ENCODE results near the gene PAM. TPM values are rescaled to one million over a fixed set of nuclear protein-coding genes. Genes with fewer than 3 reads are reported as not detected.

Gene PAM
- polyA plus RNA-seq, 1 donor (not counting 4 experiments of a cell fraction or from before 2014, with no cell fraction given): 149 TPM

DNA sequence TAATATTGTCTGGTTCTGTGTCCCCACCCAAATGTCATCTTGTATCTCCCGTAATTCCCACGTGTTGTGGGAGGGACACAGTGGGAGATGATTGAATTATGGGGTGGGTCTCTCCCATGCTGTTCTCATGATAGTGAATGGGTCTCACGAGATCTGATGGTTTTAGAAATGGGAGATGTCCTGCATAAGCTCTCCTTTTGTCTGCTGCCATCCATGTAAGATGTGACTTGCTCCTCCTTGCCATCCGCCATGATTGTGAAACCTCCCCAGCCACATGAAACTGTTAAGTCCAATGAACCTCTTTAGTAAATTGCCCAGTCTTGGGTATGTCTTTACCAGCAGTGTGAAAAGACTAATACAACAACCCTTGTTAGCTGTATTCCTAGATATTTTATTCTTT lies 320.3 kb downstream of the PAM start:
- FAIRE-seq (no peak), DNase-seq (ENCODE audit: low read depth, low spot score) (no peak)
- H3K27ac ChIP-seq (ENCODE audit: control insufficient read depth, insufficient read depth, low read length): no peak overlapping the region
- no peaks in the 10 kb centered on the region for H3K79me2 ChIP-seq (ENCODE audit: control insufficient read depth, insufficient read depth, low read length)
- no peaks in the 10 kb centered on the region for H3K9me1 ChIP-seq (ENCODE audit: control insufficient read depth, extremely low read depth, insufficient read depth, low read length)
- H3K4me1 ChIP-seq (ENCODE audit: control insufficient read depth, extremely low read depth, insufficient read depth, low read length): no peaks in the 10 kb centered on the region
- no peaks in the 10 kb centered on the region for H3K27me3 ChIP-seq (ENCODE audit: control insufficient read depth, extremely low read depth, insufficient read depth, low read length)
- H4K20me1 ChIP-seq (ENCODE audit: control insufficient read depth, extremely low read depth, insufficient read depth, low read length): no peaks in the 10 kb centered on the region
- H2AFZ ChIP-seq (ENCODE audit: control insufficient read depth, low read length): no peak overlapping the region
- no peaks in the 10 kb centered on the region for H3K36me3 ChIP-seq (ENCODE audit: control insufficient read depth in 2 of 2, extremely low read depth in 1 of 2, insufficient read depth in 2 of 2, low read length in 2 of 2)
- no peak overlapping the region for H3K4me2 ChIP-seq (ENCODE audit: control insufficient read depth, extremely low read depth, insufficient read depth, low read depth, low read length)
- no peak overlapping the region for H3K9ac ChIP-seq (ENCODE audit: control insufficient read depth, extremely low read depth, insufficient read depth, low read length)
- dilution Hi-C loops (cut with MboI; ENCODE audit: extremely low pct_ligation_motif_present, low sequenced_read_pairs): no loop called here
- no peak for TF ChIP-seq CTCF (optimal IDR thresholded peaks at IDR 0.05 in 1 of 3, IDR thresholded peaks at IDR 0.05 in 1 of 3, conservative IDR thresholded peaks at IDR 0.05 in 1 of 3; ENCODE audit: extremely low read depth in 1 of 3, insufficient read depth in 2 of 3, low read length in 3 of 3)
- TF ChIP-seq EZH2 (IDR thresholded peaks at IDR 0.05; ENCODE audit: low read length): no peak
- H3K4me3 ChIP-seq (ENCODE audit: control insufficient read depth in 2 of 3, extremely low read depth in 1 of 3, insufficient read depth in 2 of 3, low read depth in 1 of 3, low read length in 3 of 3): no peak overlapping the region
- H3K9me3 ChIP-seq (ENCODE audit: control insufficient read depth, low read depth, low read length): peaks cover 2% of the 10 kb centered on the region
